ENCODE results near the gene ZNF385A. TPM values are rescaled to one million over a fixed set of nuclear protein-coding genes. Genes with fewer than 3 reads are reported as not detected.

ZNF385A gene
- total and polyA plus RNA-seq, 9 of the 15 experiments (the other 6 are each of a cell fraction or from before 2014, with no cell fraction given): 1.0 to 111 (median 7.7) TPM

GRCh38 chr12:54416687-54417603 is 32.4 kb upstream of the ZNF385A start (continued):
- TF ChIP-seq, protein P1, sequence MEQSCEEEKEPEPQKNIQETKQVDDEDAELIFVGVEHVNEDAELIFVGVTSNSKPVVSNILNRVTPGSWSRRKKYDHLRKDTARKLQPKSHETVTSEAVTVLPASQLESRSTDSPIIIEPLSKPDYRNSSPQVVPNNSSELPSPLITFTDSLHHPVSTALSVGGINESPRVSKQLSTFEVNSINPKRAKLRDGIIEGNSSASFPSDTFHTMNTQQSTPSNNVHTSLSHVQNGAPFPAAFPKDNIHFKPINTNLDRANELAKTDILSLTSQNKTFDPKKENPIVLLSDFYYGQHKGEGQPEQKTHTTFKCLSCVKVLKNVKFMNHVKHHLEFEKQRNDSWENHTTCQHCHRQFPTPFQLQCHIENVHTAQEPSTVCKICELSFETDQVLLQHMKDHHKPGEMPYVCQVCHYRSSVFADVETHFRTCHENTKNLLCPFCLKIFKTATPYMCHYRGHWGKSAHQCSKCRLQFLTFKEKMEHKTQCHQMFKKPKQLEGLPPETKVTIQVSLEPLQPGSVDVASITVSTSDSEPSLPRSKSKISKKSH (CRISPR knock-in tag; IDR thresholded peaks at IDR 0.05): no peak
- no peak for TF ChIP-seq ZNF695 (CRISPR knock-in tag; IDR thresholded peaks at IDR 0.05)
- TF ChIP-seq ZNF274 (IDR thresholded peaks at IDR 0.05; ENCODE audit: borderline replicate concordance, low read depth, low read length): no peak
- TF ChIP-seq ZNF785 (CRISPR knock-in tag; IDR thresholded peaks at IDR 0.05): no peak
- no peak for TF ChIP-seq GTF2E2 (tag; IDR thresholded peaks at IDR 0.05)
- no peak for TF ChIP-seq MTA2 (IDR thresholded peaks at IDR 0.05; ENCODE audit: low read depth)
- TF ChIP-seq POLR2AphosphoS5 (IDR thresholded peaks at IDR 0.05; ENCODE audit: control insufficient read depth, insufficient read depth, low read depth, low read length): 0 out of 2 replicates have a peak, but pooled peaks have one; percentile 37
- TF ChIP-seq, protein P2, sequence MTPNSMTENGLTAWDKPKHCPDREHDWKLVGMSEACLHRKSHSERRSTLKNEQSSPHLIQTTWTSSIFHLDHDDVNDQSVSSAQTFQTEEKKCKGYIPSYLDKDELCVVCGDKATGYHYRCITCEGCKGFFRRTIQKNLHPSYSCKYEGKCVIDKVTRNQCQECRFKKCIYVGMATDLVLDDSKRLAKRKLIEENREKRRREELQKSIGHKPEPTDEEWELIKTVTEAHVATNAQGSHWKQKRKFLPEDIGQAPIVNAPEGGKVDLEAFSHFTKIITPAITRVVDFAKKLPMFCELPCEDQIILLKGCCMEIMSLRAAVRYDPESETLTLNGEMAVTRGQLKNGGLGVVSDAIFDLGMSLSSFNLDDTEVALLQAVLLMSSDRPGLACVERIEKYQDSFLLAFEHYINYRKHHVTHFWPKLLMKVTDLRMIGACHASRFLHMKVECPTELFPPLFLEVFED (CRISPR knock-in tag; conservative IDR thresholded peaks at IDR 0.05): no peak
- TF ChIP-seq, protein P3, sequence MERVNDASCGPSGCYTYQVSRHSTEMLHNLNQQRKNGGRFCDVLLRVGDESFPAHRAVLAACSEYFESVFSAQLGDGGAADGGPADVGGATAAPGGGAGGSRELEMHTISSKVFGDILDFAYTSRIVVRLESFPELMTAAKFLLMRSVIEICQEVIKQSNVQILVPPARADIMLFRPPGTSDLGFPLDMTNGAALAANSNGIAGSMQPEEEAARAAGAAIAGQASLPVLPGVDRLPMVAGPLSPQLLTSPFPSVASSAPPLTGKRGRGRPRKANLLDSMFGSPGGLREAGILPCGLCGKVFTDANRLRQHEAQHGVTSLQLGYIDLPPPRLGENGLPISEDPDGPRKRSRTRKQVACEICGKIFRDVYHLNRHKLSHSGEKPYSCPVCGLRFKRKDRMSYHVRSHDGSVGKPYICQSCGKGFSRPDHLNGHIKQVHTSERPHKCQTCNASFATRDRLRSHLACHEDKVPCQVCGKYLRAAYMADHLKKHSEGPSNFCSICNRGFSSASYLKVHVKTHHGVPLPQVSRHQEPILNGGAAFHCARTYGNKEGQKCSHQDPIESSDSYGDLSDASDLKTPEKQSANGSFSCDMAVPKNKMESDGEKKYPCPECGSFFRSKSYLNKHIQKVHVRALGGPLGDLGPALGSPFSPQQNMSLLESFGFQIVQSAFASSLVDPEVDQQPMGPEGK (CRISPR knock-in tag; IDR thresholded peaks at IDR 0.05; ENCODE audit: borderline replicate concordance): no peak
- TF ChIP-seq ZC3H8 (IDR thresholded peaks at IDR 0.05): no peak
- no peak for TF ChIP-seq FOXJ3 (CRISPR knock-in tag; IDR thresholded peaks at IDR 0.05)
- TF ChIP-seq CBFB (CRISPR knock-in tag; IDR thresholded peaks at IDR 0.05): no peak
- no peak for TF ChIP-seq POLR2H (tag; IDR thresholded peaks at IDR 0.05; ENCODE audit: low read depth)
- TF ChIP-seq ZNF282 (CRISPR knock-in tag; IDR thresholded peaks at IDR 0.05): no peak
- no peak for TF ChIP-seq NCOA2 (IDR thresholded peaks at IDR 0.05; ENCODE audit: partially characterized antibody in 2 of 2)
- TF ChIP-seq NR3C1 (CRISPR knock-in tag; IDR thresholded peaks at IDR 0.05): no peak
- no peak for TF ChIP-seq HNRNPLL (IDR thresholded peaks at IDR 0.05; ENCODE audit: low read depth, low read length, poor library complexity, severe bottlenecking)
- TF ChIP-seq RAD51 (IDR thresholded peaks at IDR 0.05; ENCODE audit: borderline replicate concordance, low read depth): no peak
- TF ChIP-seq CGGBP1 (CRISPR knock-in tag; IDR thresholded peaks at IDR 0.05): no peak
- no peak for TF ChIP-seq POLR3G (IDR thresholded peaks at IDR 0.05; ENCODE audit: extremely low read depth, insufficient read length, insufficient replicate concordance)
- TF ChIP-seq PTTG1 (tag; IDR thresholded peaks at IDR 0.05; ENCODE audit: low read depth): no peak
